Mesangial cell (primary cell): ENCODE data around the gene TMEM121B. TPM values are rescaled to one million over a fixed set of nuclear protein-coding genes. Genes with fewer than 3 reads are reported as not detected.

Source experiments
- total RNA-seq: library from RNA; depleted of rRNA; stranded (reverse); fragments of >200 nt; gene quantifications from 2 replicates; pipeline ENCODE4 v1.2.3, GENCODE V29; 2015

TMEM121B gene
- 0.33 and 0.51 TPM in 2 replicates for total RNA-seq

GRCh38 chr22:17121233-17122195, at the start of gene TMEM121B:
TMEM121B (minus strand) TSS chr22:17121360; CDS start chr22:17121127, 233 bp downstream.

GRCh38 chr22:17158568-17159503, 37.7 kb upstream of the TMEM121B start, which contains the start of gene HDHD5:
HDHD5 (minus strand) TSS chr22:17159277; CDS start chr22:17159251, 26 bp downstream.

GRCh38 chr22:17084554-17085276, 36.4 kb downstream of the TMEM121B start, which contains the start of gene IL17RA:
IL17RA (plus strand) TSS chr22:17085000; CDS start chr22:17085092, 92 bp downstream.

Other genes with a start within 250 kb of the TMEM121B start
- gene GAB4, start 113.1 kb downstream of the TMEM121B start, total RNA-seq = not detected in 2 replicates
- gene IL17RA, start 36.4 kb downstream of the TMEM121B start, total RNA-seq = 8.8 and 9.1 TPM in 2 replicates
- gene HDHD5, start 37.9 kb upstream of the TMEM121B start, total RNA-seq = 40.8 and 45.6 TPM in 2 replicates
- gene ADA2, start 98.1 kb upstream of the TMEM121B start, total RNA-seq = 9.5 and 21.4 TPM in 2 replicates
- gene CECR2, start 248.1 kb upstream of the TMEM121B start, total RNA-seq = 0.98 and 6.3 TPM in 2 replicates